ENCODE data around the gene CTIF. TPM values are rescaled to one million over a fixed set of nuclear protein-coding genes. Genes with fewer than 3 reads are reported as not detected.

Gene CTIF
- total RNA-seq, 2 donors from 2014 or later = 6.1 to 7.3 TPM

DNA sequence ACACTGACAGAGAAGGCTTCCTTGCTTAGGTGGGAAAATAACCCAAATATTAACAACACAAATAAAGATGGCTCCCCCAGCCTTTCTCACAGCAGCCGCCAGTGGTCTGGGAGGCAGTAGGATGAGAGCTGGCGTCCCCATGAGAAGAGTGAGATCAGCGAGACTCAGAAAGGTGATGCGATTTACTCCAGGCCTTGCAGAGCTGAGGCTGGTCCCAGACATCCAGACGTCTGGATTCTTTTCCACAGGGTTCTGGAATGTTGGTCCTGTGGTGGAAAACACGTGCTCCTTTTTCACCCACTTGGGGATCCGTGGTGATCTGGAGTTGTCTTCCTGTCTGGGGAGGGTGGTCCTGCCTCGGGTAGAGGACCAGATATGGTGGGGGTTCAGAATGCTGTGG lies 190.6 kb downstream of the CTIF start:
- Mint-ChIP-seq H3K4me3 (no peak overlapping the region), H3K27me3 (peaks cover 5% of the 10 kb centered on the region), H3K4me1 (peaks cover 2% of the 10 kb centered on the region), H3K27ac (no peak overlapping the region), H3K36me3 (ENCODE audit: low read depth) (peaks cover 3% of the 10 kb centered on the region)
- DNase-seq = no peak
- H3K9me3 ChIP-seq (ENCODE audit: control insufficient read depth, low read length, poor library complexity, severe bottlenecking) = no peaks in the 10 kb centered on the region
- ATAC-seq = no peak

DNA sequence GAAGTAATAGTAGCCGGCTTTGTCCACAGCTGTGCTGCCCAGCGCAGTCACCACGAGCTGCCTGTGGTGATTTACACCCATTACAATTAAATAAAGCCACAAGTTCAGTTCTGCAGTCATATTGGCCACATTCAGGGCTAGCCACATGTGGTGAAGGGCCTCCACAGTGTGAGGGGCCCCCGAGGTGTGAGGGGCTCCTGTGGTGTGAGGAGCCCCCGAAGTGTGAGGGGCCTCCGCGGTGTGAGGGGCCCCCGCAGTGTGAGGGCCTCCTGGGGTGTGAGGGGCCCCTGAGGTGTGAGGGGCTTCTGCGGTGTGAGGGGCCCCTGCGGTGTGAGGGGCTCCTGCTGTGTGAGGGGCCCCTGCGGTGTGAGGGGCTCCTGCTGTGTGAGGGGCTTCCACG lies 191.2 kb downstream of the CTIF start:
- DNase-seq = no peak
- Mint-ChIP-seq H3K27me3 (peaks cover 5% of the 10 kb centered on the region), H3K4me3 (no peak overlapping the region), H3K4me1 (peaks cover 3% of the 10 kb centered on the region), H3K27ac (no peak overlapping the region), H3K36me3 (ENCODE audit: low read depth) (peaks cover 3% of the 10 kb centered on the region)
- H3K9me3 ChIP-seq (ENCODE audit: control insufficient read depth, low read length, poor library complexity, severe bottlenecking) = no peaks in the 10 kb centered on the region
- ATAC-seq = no peak

- Mint-ChIP-seq H3K27ac (no peak overlapping the region), H3K36me3 (ENCODE audit: low read depth) (peaks cover 3% of the 10 kb centered on the region), H3K4me1 (peaks cover 12% of the 10 kb centered on the region), H3K27me3 (peaks cover 5% of the 10 kb centered on the region), H3K4me3 (no peak overlapping the region)
- H3K9me3 ChIP-seq (ENCODE audit: control insufficient read depth, low read length, poor library complexity, severe bottlenecking) = no peaks in the 10 kb centered on the region
- ATAC-seq (no peak), DNase-seq (no peak)
Observed at GRCh38 chr18:48732767-48733424, 194.1 kb downstream of the CTIF start.

DNA sequence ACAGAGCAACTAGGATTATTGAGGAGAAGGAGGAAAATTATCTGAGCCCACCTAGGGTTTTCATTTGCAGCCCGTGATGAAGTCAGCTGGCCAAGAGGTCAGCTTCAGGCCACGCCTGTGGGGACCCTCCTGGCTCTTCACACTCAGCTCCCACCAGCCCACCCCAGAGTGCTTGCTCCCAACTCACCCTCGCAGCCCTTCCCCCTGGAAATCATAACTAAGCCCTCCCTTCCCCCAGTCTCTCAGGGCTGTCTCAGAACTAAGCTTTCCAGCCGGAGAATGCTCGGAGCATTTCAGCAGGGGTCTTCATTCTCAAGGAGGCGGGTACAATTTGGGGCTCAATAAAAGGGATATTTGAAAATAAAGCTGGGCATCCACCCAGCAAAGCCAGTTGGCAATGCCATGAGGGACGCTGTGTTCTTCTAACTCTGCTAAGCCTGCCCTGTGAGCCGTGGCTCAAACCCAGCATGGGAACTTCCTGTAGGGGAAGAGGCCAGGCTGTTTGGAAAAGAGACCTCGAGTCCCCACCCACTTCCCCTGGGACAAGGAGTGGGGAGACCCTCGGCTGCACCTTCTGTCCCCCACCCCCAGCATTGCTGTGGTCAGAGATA lies 194.9 kb downstream of the CTIF start:
- Mint-ChIP-seq H3K27ac (no peak overlapping the region), H3K4me3 (no peak overlapping the region), H3K4me1 (peaks cover 13% of the 10 kb centered on the region), H3K36me3 (ENCODE audit: low read depth) (peaks cover 5% of the 10 kb centered on the region), H3K27me3 (peaks cover 5% of the 10 kb centered on the region)
- DNase-seq (no peak), ATAC-seq (no peak)
- no peaks in the 10 kb centered on the region for H3K9me3 ChIP-seq (ENCODE audit: control insufficient read depth, low read length, poor library complexity, severe bottlenecking)

GRCh38 chr18:48734460-48734859 lies 195.6 kb downstream of the CTIF start:
- Mint-ChIP-seq H3K27ac (no peak overlapping the region), H3K4me3 (no peak overlapping the region), H3K4me1 (peaks cover 13% of the 10 kb centered on the region)

GRCh38 chr18:48735080-48735676 lies 196.3 kb downstream of the CTIF start:
- ATAC-seq = no peak
- H3K9me3 ChIP-seq (ENCODE audit: control insufficient read depth, low read length, poor library complexity, severe bottlenecking) = no peaks in the 10 kb centered on the region
- Mint-ChIP-seq H3K27ac (no peak overlapping the region), H3K27me3 (peaks cover 5% of the 10 kb centered on the region), H3K4me3 (no peak overlapping the region), H3K36me3 (ENCODE audit: low read depth) (peaks cover 5% of the 10 kb centered on the region), H3K4me1 (peaks cover 13% of the 10 kb centered on the region)
- DNase-seq = no peak

More at GRCh38 chr18:48734460-48734859, 195.6 kb downstream of the CTIF start:
- peaks cover 5% of the 10 kb centered on the region for H3K27me3 Mint-ChIP-seq
- no peak for ATAC-seq
- no peak for DNase-seq
- no peaks in the 10 kb centered on the region for H3K9me3 ChIP-seq (ENCODE audit: control insufficient read depth, low read length, poor library complexity, severe bottlenecking)
- peaks cover 5% of the 10 kb centered on the region for H3K36me3 Mint-ChIP-seq (ENCODE audit: low read depth)

GRCh38 chr18:48735681-48736255 lies 196.9 kb downstream of the CTIF start:
- Mint-ChIP-seq H3K4me1 (peaks cover 13% of the 10 kb centered on the region), H3K27me3 (peaks cover 5% of the 10 kb centered on the region), H3K27ac (no peak overlapping the region), H3K4me3 (no peak overlapping the region), H3K36me3 (ENCODE audit: low read depth) (peaks cover 5% of the 10 kb centered on the region)
- DNase-seq (no peak), ATAC-seq (no peak)
- no peaks in the 10 kb centered on the region for H3K9me3 ChIP-seq (ENCODE audit: control insufficient read depth, low read length, poor library complexity, severe bottlenecking)

DNA sequence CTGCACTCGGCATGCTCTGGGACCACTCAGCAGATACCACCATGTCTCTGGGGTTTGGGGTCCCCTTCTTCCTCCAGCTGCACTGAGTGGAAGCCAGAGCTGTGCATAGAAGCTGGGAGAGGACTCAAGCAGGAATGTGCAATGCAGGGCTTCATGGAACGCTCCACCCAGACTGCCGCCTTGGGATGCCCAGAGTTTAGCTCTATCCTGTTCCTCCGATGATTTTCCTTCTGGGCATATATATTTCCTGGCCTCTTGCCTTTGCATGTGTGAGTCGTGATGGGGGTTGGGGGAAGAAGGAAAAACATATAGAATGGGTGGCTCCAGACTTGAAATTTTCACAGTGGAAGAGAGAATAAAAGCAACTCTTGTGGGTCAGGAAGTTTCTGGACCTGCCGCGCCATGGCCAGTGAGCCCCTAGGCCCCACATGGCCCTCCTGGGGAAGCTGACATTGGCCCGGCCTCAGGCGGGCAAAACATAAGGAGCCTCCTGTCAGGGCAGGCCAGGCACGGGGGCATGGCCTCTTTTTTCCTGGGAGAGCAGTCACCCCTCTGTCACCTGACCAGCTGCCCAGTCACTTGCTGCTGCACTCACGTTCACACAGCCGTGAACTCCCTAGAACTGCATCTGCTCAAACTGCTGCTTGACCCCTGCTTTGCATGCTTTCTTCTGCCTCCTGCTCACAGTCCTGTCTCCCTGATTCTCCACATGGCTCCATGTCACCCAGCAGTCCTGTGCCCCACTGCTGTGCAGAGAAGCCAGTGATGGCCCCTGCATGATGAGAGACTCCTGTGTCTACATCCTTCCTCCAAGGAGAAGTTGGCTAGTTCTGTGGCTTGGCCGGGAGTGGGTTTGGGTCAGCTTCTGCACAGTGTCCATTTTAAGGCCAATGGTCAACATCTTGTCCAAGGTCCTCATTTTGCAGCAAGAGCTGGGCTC lies 197.8 kb downstream of the CTIF start:
- Mint-ChIP-seq H3K4me3 (no peak overlapping the region), H3K36me3 (ENCODE audit: low read depth) (peaks cover 5% of the 10 kb centered on the region), H3K27ac (no peak overlapping the region), H3K27me3 (peaks cover 5% of the 10 kb centered on the region), H3K4me1 (peaks cover 13% of the 10 kb centered on the region)
- DNase-seq (no peak), ATAC-seq (no peak)
- no peaks in the 10 kb centered on the region for H3K9me3 ChIP-seq (ENCODE audit: control insufficient read depth, low read length, poor library complexity, severe bottlenecking)

DNA sequence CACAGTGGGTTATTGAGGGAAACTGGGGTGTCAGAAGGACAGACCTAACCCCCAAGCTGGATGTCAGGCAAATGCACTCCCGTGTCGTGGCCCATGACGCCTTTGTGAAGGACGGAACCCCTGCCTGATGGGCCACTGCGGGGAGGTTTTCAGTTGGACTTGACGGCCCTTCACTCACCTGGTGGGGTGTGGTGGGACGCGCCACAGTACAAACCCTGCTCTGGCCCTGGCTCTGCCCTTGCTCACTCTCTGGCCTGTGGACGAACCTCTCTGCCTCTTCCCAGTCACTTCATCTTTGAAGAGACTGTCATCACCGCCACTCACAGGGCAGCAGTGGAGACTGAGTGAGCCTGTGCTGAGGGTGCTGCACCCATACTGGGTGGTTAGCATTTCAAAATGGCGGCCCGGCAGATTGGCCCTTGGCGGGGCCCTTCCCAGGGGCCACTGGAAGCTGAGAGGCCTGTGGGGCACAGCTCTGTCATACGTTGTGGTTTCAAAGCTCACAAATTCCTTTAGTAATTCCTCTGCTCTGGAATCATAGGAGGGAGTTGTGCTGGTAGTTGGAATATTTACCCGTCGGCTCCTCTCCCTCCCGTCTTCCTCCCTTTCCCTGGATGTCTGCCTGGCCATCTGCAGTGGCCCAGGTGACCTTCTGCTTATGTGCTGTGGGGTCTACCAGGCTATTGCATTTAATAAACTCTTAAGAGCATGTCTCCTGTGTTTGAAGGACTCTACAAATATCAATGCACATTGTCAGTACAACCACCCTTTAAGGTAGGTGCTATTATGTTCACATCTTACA lies 200.6 kb downstream of the CTIF start:
- no peak overlapping the region for H3K27ac Mint-ChIP-seq
- ATAC-seq (no peak), DNase-seq (no peak)
- H3K9me3 ChIP-seq (ENCODE audit: control insufficient read depth, low read length, poor library complexity, severe bottlenecking) = no peaks in the 10 kb centered on the region
- H3K4me3 Mint-ChIP-seq = no peak overlapping the region
- H3K36me3 Mint-ChIP-seq (ENCODE audit: low read depth) = peaks cover 2% of the 10 kb centered on the region
- H3K27me3 Mint-ChIP-seq = no peaks in the 10 kb centered on the region
- peaks cover 11% of the 10 kb centered on the region for H3K4me1 Mint-ChIP-seq

- ATAC-seq (no peak), DNase-seq (no peak)
- Mint-ChIP-seq H3K27me3 (no peaks in the 10 kb centered on the region), H3K27ac (no peak overlapping the region), H3K4me1 (peaks cover 11% of the 10 kb centered on the region), H3K36me3 (ENCODE audit: low read depth) (peaks cover 2% of the 10 kb centered on the region), H3K4me3 (no peak overlapping the region)
- H3K9me3 ChIP-seq (ENCODE audit: control insufficient read depth, low read length, poor library complexity, severe bottlenecking) = no peaks in the 10 kb centered on the region
Observed at GRCh38 chr18:48740068-48740440, 201.2 kb downstream of the CTIF start.

DNA sequence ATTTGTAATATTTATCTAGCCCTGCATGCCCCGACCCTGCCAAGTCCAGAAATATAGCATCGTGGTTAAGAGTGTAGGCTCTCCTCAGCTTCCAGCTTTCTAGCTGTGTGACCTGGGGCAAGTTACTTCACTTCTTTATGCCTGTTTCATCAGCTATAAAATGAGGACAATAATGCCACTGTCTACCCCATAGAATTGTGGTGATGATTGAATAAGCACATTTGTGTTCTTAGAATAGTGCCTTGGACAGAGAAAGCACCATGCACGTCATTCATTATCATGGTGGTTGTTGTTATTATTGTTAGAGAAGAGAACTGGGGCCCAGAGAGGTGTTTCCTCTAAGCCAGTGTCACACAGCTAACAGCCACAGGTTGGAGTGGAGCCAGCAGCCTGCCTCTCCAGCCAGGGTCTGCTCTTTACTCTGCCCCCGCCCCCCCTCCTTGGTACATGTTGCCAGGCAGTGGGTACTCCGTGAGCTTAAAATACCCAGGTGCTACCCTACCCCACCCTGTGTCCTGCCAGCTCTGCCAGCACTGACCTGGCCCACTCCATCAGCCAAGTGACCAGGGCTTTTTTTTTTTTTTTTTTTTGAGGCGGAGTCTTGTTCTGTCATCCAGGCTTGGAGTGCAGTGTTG lies 202.1 kb downstream of the CTIF start:
- Mint-ChIP-seq H3K4me1 (peaks cover 8% of the 10 kb centered on the region), H3K4me3 (no peak overlapping the region), H3K27me3 (no peaks in the 10 kb centered on the region), H3K27ac (no peak overlapping the region), H3K36me3 (ENCODE audit: low read depth) (peaks cover 2% of the 10 kb centered on the region)
- no peaks in the 10 kb centered on the region for H3K9me3 ChIP-seq (ENCODE audit: control insufficient read depth, low read length, poor library complexity, severe bottlenecking)
- ATAC-seq = no peak
- DNase-seq = no peak

GRCh38 chr18:48741866-48742265 lies 203.0 kb downstream of the CTIF start:
- Mint-ChIP-seq H3K36me3 (ENCODE audit: low read depth) (peaks cover 2% of the 10 kb centered on the region), H3K27ac (no peak overlapping the region), H3K4me1 (peaks cover 6% of the 10 kb centered on the region), H3K27me3 (no peaks in the 10 kb centered on the region), H3K4me3 (no peak overlapping the region)
- ATAC-seq = no peak
- no peak for DNase-seq
- H3K9me3 ChIP-seq (ENCODE audit: control insufficient read depth, low read length, poor library complexity, severe bottlenecking) = no peaks in the 10 kb centered on the region

All from T-helper 17 cell (primary cell).